AML-193 (cell line): ENCODE measurements around the gene ZNF408.

Experiments
- DNase-seq, 2 experiments: peaks; one replicate each; lab custom pipeline; 2025; lab: John Stamatoyannopoulos, UW

The ZNF408 gene

GRCh38 chr11:46727952-46728658, 27.3 kb downstream of the ZNF408 start:
- no peak for DNase-seq

- no peak for DNase-seq
These were observed 27.8 kb downstream of the ZNF408 start for GRCh38 chr11:46728659-46729040.

GRCh38 chr11:46729110-46730027, 28.5 kb downstream of the ZNF408 start:
- DNase-seq = no peak

- DNase-seq = no peak
These were observed 30.7 kb downstream of the ZNF408 start for GRCh38 chr11:46731545-46731944.

- no peak for DNase-seq
These were observed 32.4 kb downstream of the ZNF408 start for GRCh38 chr11:46733234-46733633.

- no peak for DNase-seq
These were observed 35.3 kb downstream of the ZNF408 start for GRCh38 chr11:46736146-46736545.

- DNase-seq = no peak
These were observed 35.8 kb downstream of the ZNF408 start for GRCh38 chr11:46736615-46737014.

GRCh38 chr11:46737699-46738098, 36.9 kb downstream of the ZNF408 start:
- DNase-seq = no peak

GRCh38 chr11:46738887-46739286, 38.1 kb downstream of the ZNF408 start:
- no peak for DNase-seq

- DNase-seq = no peak
These were observed 41.0 kb downstream of the ZNF408 start for GRCh38 chr11:46741600-46742484.

- no peak for DNase-seq
These were observed 42.2 kb downstream of the ZNF408 start for GRCh38 chr11:46743043-46743442.

GRCh38 chr11:46743693-46744339, 43.0 kb downstream of the ZNF408 start:
- no peak for DNase-seq

GRCh38 chr11:46745328-46745727, 44.5 kb downstream of the ZNF408 start:
- no peak for DNase-seq

GRCh38 chr11:46745995-46746394, 45.2 kb downstream of the ZNF408 start:
- DNase-seq = no peak

- no peak for DNase-seq
These were observed 46.3 kb downstream of the ZNF408 start for GRCh38 chr11:46747150-46747549.
